PC-9 (cell line): ENCODE data around the gene LIMA1. TPM values are rescaled to one million over a fixed set of nuclear protein-coding genes. Genes with fewer than 3 reads are reported as not detected.

Source experiments
- BruUV-seq: library from RNA; stranded (reverse); fragments of 400-500 nt; replicated peaks from 2 replicates; lab custom pipeline; 2021; lab: Mats Ljungman, UMichigan
- CTCF ChIA-PET: fragments of 300-600 bp; sonication (Branson Sonifier 250); formaldehyde crosslinking; loops from one replicate; lab custom pipeline; 2022; ENCODE audit warnings: antibody characterized with exemption; lab: Charles Lee
- POLR2A ChIA-PET: fragments of 300-600 bp; sonication (Branson Sonifier 250); formaldehyde crosslinking; loops from one replicate; lab custom pipeline; 2022; ENCODE audit warnings: antibody characterized with exemption; ENCODE audit not compliant: unreplicated experiment; lab: Charles Lee
- DNase-seq, 2 experiments: peaks; one replicate each; pipeline versions ENCODE4 v3.0.0 to v3.0.0-alpha.2; 2015 to 2022; ENCODE audit warnings: mixed read lengths in 1 of 2
- H2AFZ ChIP-seq: fragments of 200-600 bp; sonication (generic); 2 replicates; pipeline ENCODE4 v1.8.1; 2017; ENCODE audit warnings: antibody characterized with exemption
- H3F3A ChIP-seq: fragments of 200-600 bp; sonication (generic); 2 replicates; pipeline ENCODE4 v1.8.1; 2017; ENCODE audit warnings: antibody characterized with exemption, mild to moderate bottlenecking, low read depth; ENCODE audit not compliant: insufficient read depth
- H3K27ac ChIP-seq: fragments of 200-600 bp; sonication (generic); 2 replicates; pipeline ENCODE4 v1.6.1; 2016; ENCODE audit warnings: mixed run types
- H3K27me3 ChIP-seq: fragments of 200-600 bp; sonication (generic); 2 replicates; pipeline ENCODE4 v1.6.1; 2016; ENCODE audit warnings: low read depth, mixed run types; ENCODE audit not compliant: insufficient read depth
- H3K36me3 ChIP-seq: fragments of 200-600 bp; sonication (generic); 2 replicates; pipeline ENCODE4 v1.6.1; 2016; ENCODE audit warnings: low read depth, mixed run types
- H3K4me1 ChIP-seq: fragments of 200-600 bp; sonication (generic); replicated peaks from 2 replicates; pipeline ENCODE4 v1.6.1; 2016; ENCODE audit warnings: mixed run types; ENCODE audit not compliant: insufficient read depth
- H3K4me2 ChIP-seq: fragments of 200-600 bp; sonication (generic); 2 replicates; pipeline ENCODE4 v1.6.1; 2017; ENCODE audit warnings: mixed run types
- H3K4me3 ChIP-seq: fragments of 200-600 bp; sonication (generic); 2 replicates; pipeline ENCODE4 v1.6.1; 2016; ENCODE audit warnings: mixed run types
- H3K79me2 ChIP-seq: fragments of 200-600 bp; sonication (generic); 2 replicates; pipeline ENCODE4 v1.6.1; 2017; ENCODE audit warnings: low read depth, mixed run types
- H3K9me2 ChIP-seq: fragments of 200-600 bp; sonication (generic); 2 replicates; pipeline ENCODE4 v1.8.1; 2017; ENCODE audit warnings: mild to moderate bottlenecking; ENCODE audit not compliant: insufficient read depth
- H3K9me3 ChIP-seq: fragments of 200-600 bp; sonication (generic); 2 replicates; pipeline ENCODE4 v1.8.1; 2016; ENCODE audit warnings: low read depth; ENCODE audit not compliant: insufficient read depth
- H4K20me1 ChIP-seq: fragments of 200-600 bp; sonication (generic); 2 replicates; pipeline ENCODE4 v1.8.1; 2017; ENCODE audit not compliant: insufficient read depth
- CTCF ChIP-seq: fragments of 200-600 bp; sonication (generic); conservative IDR thresholded peaks from 2 replicates; pipeline ENCODE4 v1.6.1; 2017; ENCODE audit warnings: mixed run types, antibody characterized with exemption, mild to moderate bottlenecking, moderate library complexity
- EZH2 ChIP-seq: fragments of 200-600 bp; sonication (generic); IDR thresholded peaks from 2 replicates; pipeline ENCODE4 v1.8.0; 2017; ENCODE audit warnings: antibody characterized with exemption, low read depth
- intact Hi-C: fragments of 100-400 bp; cut with micrococcal nuclease; formaldehyde crosslinking; loops from one replicate; pipeline ENCODE4 v1.10.0; 2022; ENCODE audit not compliant: unreplicated experiment
- total RNA-seq: library from RNA; stranded (reverse); gene quantifications from 2 replicates; pipeline ENCODE4 v1.2.3, GENCODE V29; 2021

Gene LIMA1
- total RNA-seq, 1 experiment from 2014 or later = 98.6 TPM

- H3K79me2 ChIP-seq = peaks cover 47% of the 10 kb centered on the region
- H3K4me1 ChIP-seq = peaks cover 38% of the 10 kb centered on the region
- H4K20me1 ChIP-seq = no peaks in the 10 kb centered on the region; the same call in 1 of the 2 replicates
- TF ChIP-seq EZH2 = no peak
- no peak; the same call in 1 of the 2 replicates for TF ChIP-seq CTCF
- intact Hi-C loops = no loop called here
- ChIA-PET CTCF (no interaction called here), POLR2A (interaction anchor here (0.6 kb wide), 1 partner anchor 23 kb away, joined by 9 read pairs; no protein-coding TSS in a partner anchor)
- no peak overlapping the region for H3K4me3 ChIP-seq
- H3K4me2 ChIP-seq = no peak overlapping the region
- peaks cover 44% of the 10 kb centered on the region; the same call in 1 of the 2 replicates for H3F3A ChIP-seq
- no peak for DNase-seq
- 0 out of 2 replicates have a peak, but pooled peaks cover 8% of the 10 kb centered on the region for H3K36me3 ChIP-seq
- H3K9me3 ChIP-seq = no peaks in the 10 kb centered on the region
- H3K9me2 ChIP-seq = no peaks in the 10 kb centered on the region
- BruUV-seq = no TSS peak
- H2AFZ ChIP-seq = no peak overlapping the region
- no peak overlapping the region for H3K27ac ChIP-seq
- H3K27me3 ChIP-seq = no peaks in the 10 kb centered on the region
These were observed 21.7 kb downstream of the LIMA1 start for GRCh38 chr12:50261654-50262053.

- H3K4me2 ChIP-seq = peak overlapping the region; percentile 30
- peaks cover 71% of the 10 kb centered on the region for H3F3A ChIP-seq
- H2AFZ ChIP-seq = no peak overlapping the region
- TF ChIP-seq CTCF = no peak
- no peak overlapping the region for H3K4me3 ChIP-seq
- H3K36me3 ChIP-seq = no peaks in the 10 kb centered on the region; the same call in 1 of the 2 replicates
- no peaks in the 10 kb centered on the region for H3K27me3 ChIP-seq
- intact Hi-C loops = no loop called here
- BruUV-seq = no TSS peak
- H3K27ac ChIP-seq = peak overlapping the region; percentile 98
- peaks cover 61% of the 10 kb centered on the region for H3K79me2 ChIP-seq
- ChIA-PET CTCF (no interaction called here), POLR2A (interaction anchor here (0.6 kb wide), 2 partner anchors 52 to 506 kb away, joined by 5 to 6 read pairs; partner anchors contain the start of gene ATF1)
- no peaks in the 10 kb centered on the region for H3K9me2 ChIP-seq
- no peaks in the 10 kb centered on the region for H3K9me3 ChIP-seq
- peaks cover 71% of the 10 kb centered on the region for H3K4me1 ChIP-seq
- no peak for DNase-seq
- H4K20me1 ChIP-seq = no peaks in the 10 kb centered on the region
These were observed 25.2 kb downstream of the LIMA1 start for GRCh38 chr12:50258167-50258551.

GRCh38 chr12:50257236-50258166 is 25.8 kb downstream of the LIMA1 start:
- no peak overlapping the region for H3K4me3 ChIP-seq
- H3K9me2 ChIP-seq = no peaks in the 10 kb centered on the region
- H3K27ac ChIP-seq = peak overlapping the region; percentile 98
- peaks cover 73% of the 10 kb centered on the region for H3F3A ChIP-seq
- DNase-seq = peak; percentile 37 to 81
- no peak for TF ChIP-seq EZH2
- no peak for TF ChIP-seq CTCF
- H2AFZ ChIP-seq = no peak overlapping the region
- no peaks in the 10 kb centered on the region for H4K20me1 ChIP-seq
- peaks cover 62% of the 10 kb centered on the region for H3K79me2 ChIP-seq
- H3K4me2 ChIP-seq = peak overlapping the region; percentile 30
- ChIA-PET CTCF (no interaction called here), POLR2A (interaction anchor here (0.6 kb wide), 1 partner anchor 53 kb away, joined by 6 read pairs; no protein-coding TSS in a partner anchor)
- H3K27me3 ChIP-seq = no peaks in the 10 kb centered on the region
- intact Hi-C loops = no loop called here
- peaks cover 77% of the 10 kb centered on the region for H3K4me1 ChIP-seq
- no peaks in the 10 kb centered on the region; the same call in 1 of the 2 replicates for H3K36me3 ChIP-seq
- no TSS peak for BruUV-seq
- H3K9me3 ChIP-seq = no peaks in the 10 kb centered on the region
